MV-4-11 (cell line): Measurements from ENCODE around the gene SLC35A3.
"Not testable (repeated sequence)": the region's sequence is repeated elsewhere in the genome, so short reads cannot be mapped to it uniquely, and the experiment has no call there.

Experiments used
- DNase-seq: peaks from one replicate; lab custom pipeline; 2025; lab: John Stamatoyannopoulos, UW

SLC35A3 gene

DNA sequence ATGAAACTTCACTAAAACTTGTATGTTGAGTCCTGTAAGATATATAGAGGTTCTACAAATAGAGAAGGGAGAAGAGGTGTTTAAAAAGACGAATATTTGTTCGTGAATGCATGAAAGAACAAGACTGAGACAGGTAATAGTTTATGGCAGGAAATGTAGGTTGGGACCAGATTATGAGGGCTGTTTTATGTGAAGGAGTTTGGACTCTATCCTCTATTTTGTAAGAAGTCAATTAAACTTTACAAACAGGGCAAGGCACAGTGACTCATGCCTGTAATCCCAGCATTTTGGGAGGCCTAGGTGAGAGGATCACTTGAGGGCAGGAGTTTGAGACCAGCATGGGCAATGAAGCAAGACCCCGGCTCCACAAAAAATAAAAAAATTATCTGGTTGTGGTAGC is 5.7 kb downstream of the SLC35A3 start:
- no peak for DNase-seq

- not testable (repeated sequence) for DNase-seq
Observed at GRCh38 chr1:99977326-99977725, 7.5 kb downstream of the SLC35A3 start.

DNA sequence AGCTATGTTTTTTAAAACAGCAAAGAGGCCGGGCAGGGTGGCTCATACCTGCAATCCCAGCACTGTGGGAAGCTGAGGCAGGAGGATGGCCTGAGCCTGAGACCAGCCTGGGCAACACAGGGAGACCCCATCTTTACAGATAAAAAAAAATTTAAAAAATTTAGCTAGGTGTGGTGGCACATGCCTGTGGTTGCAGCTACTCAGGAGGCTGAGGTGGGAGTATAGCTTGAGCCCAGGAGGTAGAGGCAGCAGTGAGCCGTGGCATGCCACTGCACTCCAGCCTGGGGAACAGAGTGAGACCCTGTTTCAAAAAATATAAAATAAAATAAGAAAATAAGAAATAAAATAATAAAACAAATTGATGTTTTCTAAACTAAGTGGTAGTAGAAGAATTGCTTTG is 8.4 kb downstream of the SLC35A3 start:
- DNase-seq, result no peak

DNA sequence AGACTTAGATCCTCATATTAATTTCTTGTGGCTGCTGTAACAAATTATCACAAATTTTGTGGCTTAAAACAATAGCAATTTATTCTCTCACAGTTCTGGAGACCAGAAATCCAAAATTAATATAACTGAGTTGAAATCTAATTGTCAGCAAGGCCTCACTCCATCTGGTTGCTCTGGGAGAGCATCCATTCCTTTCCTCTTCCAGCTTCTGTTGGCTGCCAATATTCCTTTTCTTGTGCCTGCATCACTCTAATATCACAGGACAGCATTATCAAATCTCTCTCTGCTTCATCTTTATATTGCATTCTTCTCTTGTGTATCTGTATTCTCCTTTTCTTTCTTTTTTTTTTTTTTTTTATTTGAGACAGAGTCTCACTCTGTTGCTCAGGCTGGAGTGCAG is 9.3 kb downstream of the SLC35A3 start:
- DNase-seq, result no peak

- no peak for DNase-seq
Observed at GRCh38 chr1:99980928-99981327, 11.1 kb downstream of the SLC35A3 start.

DNA sequence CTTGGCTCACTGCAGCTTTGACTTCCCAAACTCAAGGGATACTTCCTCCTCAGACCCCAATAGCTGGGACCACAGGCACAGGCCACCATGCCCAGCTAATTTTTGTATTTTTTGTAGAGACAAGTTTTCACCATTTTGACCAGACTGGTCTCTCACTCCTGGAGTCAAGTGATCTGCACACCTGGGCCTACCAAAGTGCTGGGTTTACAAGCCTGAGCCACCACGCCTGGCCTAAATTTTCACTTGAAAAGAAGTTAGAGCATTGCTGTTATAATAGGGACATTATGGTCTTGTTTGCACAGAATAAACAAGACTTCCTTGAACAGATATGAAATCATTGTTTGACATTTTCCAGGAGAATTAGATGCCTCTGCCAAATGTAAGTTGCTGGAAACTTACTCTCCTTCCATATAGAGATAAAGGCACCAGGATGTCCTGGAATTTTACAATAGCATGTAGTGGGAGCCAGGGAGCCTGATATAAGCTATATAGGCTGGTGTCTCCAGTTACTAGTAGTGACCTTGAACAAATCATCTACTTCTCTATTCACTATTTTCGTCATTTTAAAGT is 16.9 kb downstream of the SLC35A3 start:
- no peak for DNase-seq

- no peak for DNase-seq
Observed at GRCh38 chr1:99988210-99988765, 18.5 kb downstream of the SLC35A3 start.

GRCh38 chr1:99992044-99992722 is 22.4 kb downstream of the SLC35A3 start:
- no peak for DNase-seq

GRCh38 chr1:99992760-99993467 is 23.1 kb downstream of the SLC35A3 start:
- DNase-seq, result no peak

- DNase-seq, result no peak
Observed at GRCh38 chr1:99993468-99993845, 23.7 kb downstream of the SLC35A3 start.

- DNase-seq, result no peak
Observed at GRCh38 chr1:99994496-99994895, 24.7 kb downstream of the SLC35A3 start.

DNA sequence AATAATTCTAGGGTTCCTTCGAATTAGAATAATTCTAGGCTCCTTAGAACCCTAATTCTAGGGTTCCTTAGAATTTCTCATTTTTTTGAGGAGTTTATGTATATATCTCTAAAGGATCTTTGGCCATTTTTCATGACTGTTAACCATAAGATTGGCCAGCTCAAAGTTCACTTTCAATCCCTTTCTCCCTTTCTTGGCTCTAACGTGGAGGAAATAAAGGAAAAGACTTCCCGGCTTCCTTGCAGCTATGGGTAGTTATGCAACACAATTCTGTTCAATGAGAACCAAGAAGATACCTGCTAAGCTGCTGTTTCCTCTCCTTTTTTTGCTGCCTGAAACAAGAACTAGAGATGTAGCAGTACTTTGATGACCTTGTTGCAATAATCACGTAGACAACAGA is 27.2 kb downstream of the SLC35A3 start:
- no peak for DNase-seq

DNA sequence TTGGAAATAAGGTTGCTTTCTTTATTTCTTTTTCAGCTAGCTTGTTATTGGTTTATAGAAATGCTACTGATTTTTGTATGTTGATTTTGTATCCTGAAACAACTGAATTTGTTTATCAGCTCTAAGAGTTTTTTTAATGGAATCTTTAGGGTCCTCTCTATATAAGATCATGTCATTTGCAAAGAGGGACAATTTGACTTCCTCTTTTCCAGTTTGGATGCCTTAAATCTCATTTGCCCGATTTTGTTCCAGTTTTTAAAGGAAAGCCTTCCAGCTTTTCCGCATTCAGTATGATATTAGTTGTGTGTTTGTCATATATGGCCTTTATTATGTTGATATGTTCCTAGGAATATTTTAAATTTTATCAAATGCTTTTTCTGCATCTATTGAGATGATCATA is 31.7 kb downstream of the SLC35A3 start:
- no peak for DNase-seq

DNA sequence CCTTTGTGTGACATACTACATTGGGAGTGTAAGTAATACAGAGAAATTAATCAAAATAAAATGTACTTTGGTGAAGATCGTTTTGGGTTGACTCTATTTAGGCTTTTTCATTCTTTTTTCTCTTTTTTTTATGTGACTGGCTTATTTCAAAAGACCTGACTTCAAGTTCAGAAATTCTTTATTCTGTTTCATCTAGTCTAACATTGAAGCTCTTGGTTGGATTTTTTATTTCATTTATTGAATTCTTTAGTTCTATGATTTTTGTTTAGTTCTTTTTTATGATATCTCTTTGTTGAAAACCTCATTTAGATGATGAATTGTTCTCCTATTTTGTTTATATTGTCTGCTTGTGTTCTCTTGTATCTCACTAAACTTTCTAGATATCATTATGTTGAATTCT is 35.6 kb downstream of the SLC35A3 start:
- DNase-seq, result no peak

DNA sequence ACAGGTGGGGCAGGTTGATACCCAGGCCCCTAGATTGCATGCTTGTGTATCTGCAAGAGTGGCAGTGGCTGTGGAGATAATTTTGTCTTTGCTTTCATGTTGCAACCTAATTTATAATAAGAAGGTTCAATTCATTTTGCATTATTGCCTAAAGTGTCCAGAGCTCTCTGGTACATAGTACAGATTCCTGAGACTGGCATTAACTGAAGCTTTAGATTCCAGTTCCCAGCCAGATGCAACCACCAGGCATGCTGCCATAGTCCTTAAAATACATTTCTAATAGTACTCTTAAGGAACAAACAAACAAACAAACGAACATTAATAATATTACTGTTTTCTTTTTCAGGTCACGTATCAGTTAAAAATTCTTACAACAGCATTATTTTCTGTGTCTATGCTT is 36.9 kb downstream of the SLC35A3 start:
- no peak for DNase-seq

DNA sequence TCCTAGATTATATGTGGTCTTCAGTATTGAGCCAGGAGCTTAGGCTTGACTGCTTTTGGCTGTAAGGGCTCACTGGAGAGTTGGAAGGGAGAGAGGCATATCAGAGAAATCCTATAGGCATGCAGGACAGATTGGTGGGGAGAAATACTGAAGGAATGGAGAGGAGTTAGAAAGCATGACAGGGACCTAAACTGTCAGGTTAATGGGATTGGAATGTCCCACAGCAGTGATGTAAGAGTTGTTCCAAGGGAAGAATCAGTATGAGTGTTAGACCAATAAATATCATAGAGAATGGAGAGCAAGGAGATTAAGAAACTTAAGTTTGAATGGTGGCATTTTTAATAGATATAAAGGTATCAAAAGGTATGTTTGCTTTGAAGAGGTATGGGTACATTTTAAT is 39.7 kb downstream of the SLC35A3 start:
- no peak for DNase-seq

DNA sequence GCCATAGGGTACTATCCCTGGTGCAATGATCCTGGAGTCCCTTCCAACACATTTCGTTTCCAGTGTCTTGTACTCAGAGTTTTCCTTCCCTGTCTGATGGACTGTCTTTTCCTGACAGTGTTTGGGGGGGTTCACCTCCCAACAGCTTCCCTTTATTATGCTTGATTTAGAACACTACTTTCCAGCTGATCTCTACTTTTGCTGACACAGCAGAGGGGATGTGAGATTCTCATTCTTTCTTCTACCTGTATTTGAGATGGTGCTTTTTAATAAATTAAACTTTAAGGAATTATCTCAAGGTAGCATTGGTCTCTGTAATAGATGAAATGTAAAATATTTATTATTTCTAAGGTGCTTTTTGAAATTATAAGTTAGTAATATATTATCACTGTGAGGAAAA is 41.0 kb downstream of the SLC35A3 start:
- DNase-seq, result no peak

GRCh38 chr1:100019220-100019619 is 49.4 kb downstream of the SLC35A3 start:
- DNase-seq, result no peak

- no peak for DNase-seq
Observed at GRCh38 chr1:100023482-100023881, 53.7 kb downstream of the SLC35A3 start.

DNA sequence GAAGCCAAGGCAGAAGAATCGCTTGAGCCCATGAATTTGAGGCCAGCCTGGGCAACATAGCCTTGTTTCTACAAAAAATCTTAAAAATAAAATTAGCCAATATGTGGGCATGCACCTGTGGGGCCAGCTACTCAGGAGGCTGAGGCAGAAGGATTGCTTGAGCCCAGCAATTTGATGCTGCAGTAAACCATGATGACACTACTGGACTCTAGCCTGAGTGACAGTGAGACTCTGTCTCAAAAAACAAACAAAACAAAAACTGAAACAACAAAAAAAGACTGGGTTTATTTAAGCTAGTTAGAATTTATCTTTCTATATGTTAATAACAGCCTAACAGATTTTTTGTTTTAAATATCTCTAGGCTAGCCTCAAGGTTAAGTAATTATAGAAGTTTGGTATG is 57.4 kb downstream of the SLC35A3 start:
- no peak for DNase-seq

DNA sequence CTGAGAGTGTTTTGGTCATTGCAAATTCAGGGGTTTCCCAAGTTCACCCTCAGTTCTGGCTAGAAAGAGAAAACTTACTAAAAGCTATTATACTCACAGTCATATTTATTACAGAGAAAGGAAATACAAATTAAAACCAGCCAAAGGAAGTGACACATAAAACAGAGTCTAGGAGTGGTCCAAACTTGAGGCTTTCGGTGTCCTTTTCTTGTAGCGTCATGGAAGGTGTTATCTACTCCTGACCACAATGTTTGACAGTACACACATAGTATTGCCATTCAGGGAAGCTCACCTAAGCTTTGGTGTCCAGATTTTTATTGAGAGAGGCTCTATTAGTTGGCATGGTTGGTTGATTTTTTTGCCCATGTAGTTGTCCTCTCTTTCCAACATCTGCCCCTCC is 59.0 kb downstream of the SLC35A3 start:
- DNase-seq, result no peak

- DNase-seq, result no peak
Observed at GRCh38 chr1:100034470-100034869, 64.7 kb downstream of the SLC35A3 start.

- no peak for DNase-seq
Observed at GRCh38 chr1:100035214-100035613, 65.4 kb downstream of the SLC35A3 start.
